ENCODE data around the gene UGT1A10.

UGT1A10 gene

DNA sequence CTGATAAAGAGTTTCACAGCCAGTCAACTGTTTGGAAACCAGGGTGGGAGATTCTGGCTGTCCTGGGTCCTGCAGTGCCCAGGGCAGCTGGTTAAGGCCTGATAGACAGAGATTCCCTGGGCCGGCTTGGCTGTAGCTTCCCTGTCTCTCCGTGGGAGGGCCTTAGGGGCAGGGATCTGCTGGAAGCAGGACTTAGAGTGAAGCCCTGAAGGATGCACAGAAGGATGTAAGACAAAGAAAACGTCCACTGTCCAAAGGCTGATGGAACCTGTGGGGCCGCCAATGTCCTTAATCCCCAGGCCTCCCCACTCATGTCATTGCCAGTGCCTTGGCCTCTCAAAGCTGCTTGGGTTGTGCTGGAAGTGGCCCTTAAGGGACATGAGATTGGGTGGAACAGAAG, 174.8 kb downstream of the UGT1A10 start:
- Histone ChIP-seq H3K27me3 (ENCODE audit: control insufficient read depth in 1 of 2, insufficient read depth in 2 of 2, low read length in 2 of 2) (peaks cover 0 to 2% of the 10 kb centered on the region in 2 donors), H3K9me3 (ENCODE audit: control insufficient read depth in 1 of 2, low read length in 2 of 2) (no peaks in the 10 kb centered on the region), H3K36me3 (ENCODE audit: control insufficient read depth in 1 of 2, insufficient read depth in 2 of 2, low read length in 2 of 2) (no peaks in the 10 kb centered on the region), H3K4me3 (ENCODE audit: low read depth in 1 of 2, low read length in 2 of 2) (no peak overlapping the region), H3K9ac (ENCODE audit: low read depth in 1 of 2, low read length in 2 of 2) (no peak overlapping the region), H3K27ac (ENCODE audit: low read depth, low read length) (no peak overlapping the region), H3K4me1 (ENCODE audit: control insufficient read depth in 1 of 2, insufficient read depth in 2 of 2, low read length in 2 of 2) (no peaks in the 10 kb centered on the region)

GRCh38 chr2:233811732-233812131, 175.5 kb downstream of the UGT1A10 start:
- Histone ChIP-seq H3K4me3 (ENCODE audit: low read depth in 1 of 2, low read length in 2 of 2) (no peak overlapping the region), H3K27me3 (ENCODE audit: control insufficient read depth in 1 of 2, insufficient read depth in 2 of 2, low read length in 2 of 2) (peaks cover 0 to 2% of the 10 kb centered on the region in 2 donors), H3K27ac (ENCODE audit: low read depth, low read length) (no peak overlapping the region), H3K9ac (ENCODE audit: low read depth in 1 of 2, low read length in 2 of 2) (no peak overlapping the region), H3K9me3 (ENCODE audit: control insufficient read depth in 1 of 2, low read length in 2 of 2) (no peaks in the 10 kb centered on the region), H3K36me3 (ENCODE audit: control insufficient read depth in 1 of 2, insufficient read depth in 2 of 2, low read length in 2 of 2) (no peaks in the 10 kb centered on the region), H3K4me1 (ENCODE audit: control insufficient read depth in 1 of 2, insufficient read depth in 2 of 2, low read length in 2 of 2) (no peaks in the 10 kb centered on the region)

GRCh38 chr2:233813236-233814055, 177.2 kb downstream of the UGT1A10 start:
- Histone ChIP-seq H3K27me3 (ENCODE audit: control insufficient read depth in 1 of 2, insufficient read depth in 2 of 2, low read length in 2 of 2) (peaks cover 0 to 2% of the 10 kb centered on the region in 2 donors), H3K4me3 (ENCODE audit: low read depth in 1 of 2, low read length in 2 of 2) (no peak overlapping the region), H3K4me1 (ENCODE audit: control insufficient read depth in 1 of 2, insufficient read depth in 2 of 2, low read length in 2 of 2) (peaks cover 0 to 5% of the 10 kb centered on the region in 2 donors), H3K36me3 (ENCODE audit: control insufficient read depth in 1 of 2, insufficient read depth in 2 of 2, low read length in 2 of 2) (no peaks in the 10 kb centered on the region), H3K9ac (ENCODE audit: low read depth in 1 of 2, low read length in 2 of 2) (no peak overlapping the region), H3K27ac (ENCODE audit: low read depth, low read length) (no peak overlapping the region), H3K9me3 (ENCODE audit: control insufficient read depth in 1 of 2, low read length in 2 of 2) (no peaks in the 10 kb centered on the region)

GRCh38 chr2:233814056-233814835, 178.0 kb downstream of the UGT1A10 start:
- Histone ChIP-seq H3K4me3 (ENCODE audit: low read depth in 1 of 2, low read length in 2 of 2) (no peak overlapping the region), H3K9me3 (ENCODE audit: control insufficient read depth in 1 of 2, low read length in 2 of 2) (no peaks in the 10 kb centered on the region), H3K36me3 (ENCODE audit: control insufficient read depth in 1 of 2, insufficient read depth in 2 of 2, low read length in 2 of 2) (no peaks in the 10 kb centered on the region), H3K4me1 (ENCODE audit: control insufficient read depth in 1 of 2, insufficient read depth in 2 of 2, low read length in 2 of 2) (peaks cover 0 to 5% of the 10 kb centered on the region in 2 donors), H3K27me3 (ENCODE audit: control insufficient read depth in 1 of 2, insufficient read depth in 2 of 2, low read length in 2 of 2) (peaks cover 2 to 3% of the 10 kb centered on the region in 2 donors), H3K27ac (ENCODE audit: low read depth, low read length) (no peak overlapping the region), H3K9ac (ENCODE audit: low read depth in 1 of 2, low read length in 2 of 2) (no peak overlapping the region)

- Histone ChIP-seq H3K4me3 (ENCODE audit: low read depth in 1 of 2, low read length in 2 of 2) (no peak overlapping the region), H3K27me3 (ENCODE audit: control insufficient read depth in 1 of 2, insufficient read depth in 2 of 2, low read length in 2 of 2) (peaks cover 2 to 3% of the 10 kb centered on the region in 2 donors), H3K9me3 (ENCODE audit: control insufficient read depth in 1 of 2, low read length in 2 of 2) (no peaks in the 10 kb centered on the region), H3K27ac (ENCODE audit: low read depth, low read length) (no peak overlapping the region), H3K4me1 (ENCODE audit: control insufficient read depth in 1 of 2, insufficient read depth in 2 of 2, low read length in 2 of 2) (peaks cover 0 to 5% of the 10 kb centered on the region in 2 donors), H3K9ac (ENCODE audit: low read depth in 1 of 2, low read length in 2 of 2) (no peak overlapping the region), H3K36me3 (ENCODE audit: control insufficient read depth in 1 of 2, insufficient read depth in 2 of 2, low read length in 2 of 2) (no peaks in the 10 kb centered on the region)
Measured at GRCh38 chr2:233815861-233816260, 179.6 kb downstream of the UGT1A10 start.

DNA sequence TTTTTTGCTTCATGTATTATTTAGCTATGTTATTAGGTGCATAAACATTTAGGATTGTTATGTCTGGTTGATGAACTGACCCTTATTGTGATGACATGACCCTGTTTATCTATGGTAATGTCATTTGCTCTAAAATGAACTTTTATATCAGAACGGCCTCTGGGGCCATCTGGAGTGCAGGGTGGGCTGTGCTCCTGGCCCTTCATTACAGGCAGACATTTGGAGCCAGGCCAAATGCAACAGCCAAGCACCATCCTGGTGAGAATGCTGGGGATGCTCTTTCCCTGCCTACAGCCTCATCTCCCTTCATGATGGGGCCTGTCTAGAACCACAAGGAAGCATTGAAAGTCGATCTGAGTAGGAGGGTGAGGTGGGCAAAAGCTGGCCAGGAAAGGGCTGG, 180.1 kb downstream of the UGT1A10 start:
- H3K36me3 ChIP-seq (ENCODE audit: control insufficient read depth in 1 of 2, insufficient read depth in 2 of 2, low read length in 2 of 2) = no peaks in the 10 kb centered on the region
- no peaks in the 10 kb centered on the region for H3K9me3 ChIP-seq (ENCODE audit: control insufficient read depth in 1 of 2, low read length in 2 of 2)
- H3K27me3 ChIP-seq (ENCODE audit: control insufficient read depth in 1 of 2, insufficient read depth in 2 of 2, low read length in 2 of 2) = peaks cover 2 to 3% of the 10 kb centered on the region in 2 donors
- H3K4me3 ChIP-seq (ENCODE audit: low read depth in 1 of 2, low read length in 2 of 2) = no peak overlapping the region
- peaks cover 0 to 7% of the 10 kb centered on the region in 2 donors for H3K4me1 ChIP-seq (ENCODE audit: control insufficient read depth in 1 of 2, insufficient read depth in 2 of 2, low read length in 2 of 2)
- H3K9ac ChIP-seq (ENCODE audit: low read depth in 1 of 2, low read length in 2 of 2) = no peak overlapping the region
- H3K27ac ChIP-seq (ENCODE audit: low read depth, low read length) = no peak overlapping the region

- Histone ChIP-seq H3K9ac (ENCODE audit: low read depth in 1 of 2, low read length in 2 of 2) (no peak overlapping the region), H3K27me3 (ENCODE audit: control insufficient read depth in 1 of 2, insufficient read depth in 2 of 2, low read length in 2 of 2) (peaks cover 2 to 3% of the 10 kb centered on the region in 2 donors), H3K4me1 (ENCODE audit: control insufficient read depth in 1 of 2, insufficient read depth in 2 of 2, low read length in 2 of 2) (peaks cover 4 to 11% of the 10 kb centered on the region in 2 donors), H3K36me3 (ENCODE audit: control insufficient read depth in 1 of 2, insufficient read depth in 2 of 2, low read length in 2 of 2) (no peaks in the 10 kb centered on the region), H3K4me3 (ENCODE audit: low read depth in 1 of 2, low read length in 2 of 2) (no peak overlapping the region), H3K27ac (ENCODE audit: low read depth, low read length) (no peak overlapping the region), H3K9me3 (ENCODE audit: control insufficient read depth in 1 of 2, low read length in 2 of 2) (no peaks in the 10 kb centered on the region)
Measured at GRCh38 chr2:233816771-233817170, 180.5 kb downstream of the UGT1A10 start.

DNA sequence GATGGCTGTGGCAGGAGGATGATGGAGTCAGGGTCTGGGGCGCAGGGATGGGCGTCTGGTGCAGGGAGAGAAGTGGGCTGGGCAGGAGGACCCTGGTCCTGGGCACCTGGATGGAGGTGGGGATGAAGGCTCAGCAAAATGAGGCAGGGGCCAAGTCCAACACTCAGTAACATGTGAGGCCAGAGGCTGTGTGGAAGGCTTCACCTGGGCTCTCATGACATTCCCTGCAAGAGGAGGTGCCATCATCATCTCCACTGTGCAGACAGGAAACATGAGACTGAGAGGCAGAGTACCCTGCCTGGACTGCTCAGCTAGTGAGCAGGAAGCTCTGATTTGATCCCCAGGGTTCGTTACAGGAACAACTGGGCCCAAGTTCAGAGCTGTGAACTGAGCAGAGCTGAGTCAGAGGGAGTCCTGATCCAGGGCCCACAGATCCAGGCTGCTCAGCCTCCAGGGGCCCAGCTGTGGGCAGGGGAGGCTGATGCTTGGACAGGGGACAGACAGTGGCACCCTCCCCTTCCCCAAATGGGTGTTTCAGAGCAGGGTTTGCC, 181.2 kb downstream of the UGT1A10 start:
- peaks cover 9 to 18% of the 10 kb centered on the region in 2 donors for H3K4me1 ChIP-seq (ENCODE audit: control insufficient read depth in 1 of 2, insufficient read depth in 2 of 2, low read length in 2 of 2)
- no peaks in the 10 kb centered on the region for H3K9me3 ChIP-seq (ENCODE audit: control insufficient read depth in 1 of 2, low read length in 2 of 2)
- no peaks in the 10 kb centered on the region for H3K36me3 ChIP-seq (ENCODE audit: control insufficient read depth in 1 of 2, insufficient read depth in 2 of 2, low read length in 2 of 2)
- no peak overlapping the region for H3K4me3 ChIP-seq (ENCODE audit: low read depth in 1 of 2, low read length in 2 of 2)
- no peak overlapping the region for H3K9ac ChIP-seq (ENCODE audit: low read depth in 1 of 2, low read length in 2 of 2)
- H3K27me3 ChIP-seq (ENCODE audit: control insufficient read depth in 1 of 2, insufficient read depth in 2 of 2, low read length in 2 of 2) = peaks cover 2 to 3% of the 10 kb centered on the region in 2 donors
- no peak overlapping the region for H3K27ac ChIP-seq (ENCODE audit: low read depth, low read length)

DNA sequence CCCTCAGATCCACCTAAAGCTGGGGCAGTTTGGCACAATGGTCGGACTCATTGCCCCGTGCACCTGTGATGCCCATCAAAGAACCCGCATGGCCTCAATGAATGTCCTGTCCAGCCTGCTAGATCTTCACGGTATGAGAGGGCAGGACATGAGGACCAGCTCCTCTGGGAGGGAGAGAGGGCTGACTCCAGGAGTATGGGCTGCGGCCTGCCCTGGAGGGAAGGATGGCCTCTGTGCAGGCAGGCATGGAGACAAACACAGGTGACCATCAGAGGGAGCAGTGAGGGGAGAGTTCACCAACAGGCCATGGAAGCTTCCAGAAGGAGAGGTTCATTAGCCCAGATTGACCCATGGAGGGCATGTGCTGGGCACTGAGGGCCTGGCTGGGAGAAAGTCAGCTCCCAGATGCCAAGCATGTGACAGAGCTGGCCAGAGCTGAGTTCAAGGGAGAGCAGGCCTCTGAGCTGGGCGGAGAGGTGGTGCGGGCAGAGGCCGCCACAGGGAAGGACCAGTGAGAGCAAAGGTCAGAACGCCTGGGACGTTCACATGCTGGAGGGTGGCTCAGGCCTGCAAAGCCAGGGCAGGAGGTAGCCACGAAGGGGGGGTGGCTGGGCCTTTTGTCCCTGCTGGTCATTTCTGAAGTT, 181.9 kb downstream of the UGT1A10 start:
- no peaks in the 10 kb centered on the region for H3K36me3 ChIP-seq (ENCODE audit: control insufficient read depth in 1 of 2, insufficient read depth in 2 of 2, low read length in 2 of 2)
- no peak overlapping the region for H3K9ac ChIP-seq (ENCODE audit: low read depth in 1 of 2, low read length in 2 of 2)
- peaks cover 9 to 24% of the 10 kb centered on the region in 2 donors for H3K4me1 ChIP-seq (ENCODE audit: control insufficient read depth in 1 of 2, insufficient read depth in 2 of 2, low read length in 2 of 2)
- H3K9me3 ChIP-seq (ENCODE audit: control insufficient read depth in 1 of 2, low read length in 2 of 2) = no peaks in the 10 kb centered on the region
- H3K27me3 ChIP-seq (ENCODE audit: control insufficient read depth in 1 of 2, insufficient read depth in 2 of 2, low read length in 2 of 2) = peaks cover 2 to 3% of the 10 kb centered on the region in 2 donors
- H3K4me3 ChIP-seq (ENCODE audit: low read depth in 1 of 2, low read length in 2 of 2) = no peak overlapping the region
- H3K27ac ChIP-seq (ENCODE audit: low read depth, low read length) = no peak overlapping the region

Data from duodenal mucosa (tissue), 2 donors.